Activated naive CD8-positive, alpha-beta T cell (primary cell): Measurements from ENCODE around the gene PNMA1.

Source experiments
- H3K27ac Mint-ChIP-seq: one replicate; pipeline ENCODE4 v1.8.0; 2021; ENCODE audit warnings: mixed read lengths
- H3K27me3 Mint-ChIP-seq: one replicate; pipeline ENCODE4 v1.8.0; 2021; ENCODE audit warnings: mixed read lengths
- H3K36me3 Mint-ChIP-seq: one replicate; pipeline ENCODE4 v1.8.0; 2021; ENCODE audit warnings: mixed read lengths
- H3K4me1 Mint-ChIP-seq: one replicate; pipeline ENCODE4 v1.8.0; 2021; ENCODE audit warnings: low read depth, mixed read lengths
- H3K4me3 Mint-ChIP-seq: one replicate; pipeline ENCODE4 v1.8.0; 2021; ENCODE audit warnings: mild to moderate bottlenecking, mixed read lengths
- H3K9me3 Mint-ChIP-seq: one replicate; pipeline ENCODE4 v1.8.0; 2021; ENCODE audit warnings: low read depth, mixed read lengths

PNMA1 gene

GRCh38 chr14:73753887-73754795, 40.0 kb upstream of the PNMA1 start:
- H3K4me1 Mint-ChIP-seq: peaks cover 93% of the 10 kb centered on the region
- H3K36me3 Mint-ChIP-seq: no peaks in the 10 kb centered on the region
- peak overlapping the region; percentile 92 for H3K4me3 Mint-ChIP-seq
- H3K9me3 Mint-ChIP-seq: no peaks in the 10 kb centered on the region
- peak overlapping the region; percentile 97 for H3K27ac Mint-ChIP-seq
- no peaks in the 10 kb centered on the region for H3K27me3 Mint-ChIP-seq

GRCh38 chr14:73753124-73753886, 39.1 kb upstream of the PNMA1 start:
- Mint-ChIP-seq H3K27ac (peak overlapping the region; percentile 97), H3K27me3 (no peaks in the 10 kb centered on the region), H3K9me3 (no peaks in the 10 kb centered on the region), H3K36me3 (no peaks in the 10 kb centered on the region), H3K4me3 (peak overlapping the region; percentile 92), H3K4me1 (peaks cover 97% of the 10 kb centered on the region)

GRCh38 chr14:73752297-73752992, 38.3 kb upstream of the PNMA1 start:
- H3K4me1 Mint-ChIP-seq: peaks cover 97% of the 10 kb centered on the region
- peak overlapping the region; percentile 92 for H3K4me3 Mint-ChIP-seq
- H3K27ac Mint-ChIP-seq: peak overlapping the region; percentile 97
- no peaks in the 10 kb centered on the region for H3K27me3 Mint-ChIP-seq
- no peaks in the 10 kb centered on the region for H3K36me3 Mint-ChIP-seq
- no peaks in the 10 kb centered on the region for H3K9me3 Mint-ChIP-seq

- Mint-ChIP-seq H3K36me3 (no peaks in the 10 kb centered on the region), H3K27me3 (no peaks in the 10 kb centered on the region), H3K4me1 (peaks cover 96% of the 10 kb centered on the region), H3K27ac (peak overlapping the region; percentile 97), H3K9me3 (no peaks in the 10 kb centered on the region), H3K4me3 (peak overlapping the region; percentile 23)
These were observed 37.0 kb upstream of the PNMA1 start for GRCh38 chr14:73751157-73751691.

- Mint-ChIP-seq H3K4me3 (peak overlapping the region; percentile 10), H3K36me3 (no peaks in the 10 kb centered on the region), H3K4me1 (peaks cover 94% of the 10 kb centered on the region), H3K27ac (peak overlapping the region; percentile 97), H3K27me3 (no peaks in the 10 kb centered on the region), H3K9me3 (no peaks in the 10 kb centered on the region)
These were observed 36.3 kb upstream of the PNMA1 start for GRCh38 chr14:73750531-73750901.

- H3K27ac Mint-ChIP-seq: peak overlapping the region; percentile 97
- H3K27me3 Mint-ChIP-seq: no peaks in the 10 kb centered on the region
- no peaks in the 10 kb centered on the region for H3K9me3 Mint-ChIP-seq
- H3K4me1 Mint-ChIP-seq: peaks cover 94% of the 10 kb centered on the region
- no peaks in the 10 kb centered on the region for H3K36me3 Mint-ChIP-seq
- peak overlapping the region; percentile 10 for H3K4me3 Mint-ChIP-seq
These were observed 35.7 kb upstream of the PNMA1 start for GRCh38 chr14:73749706-73750530.

- no peaks in the 10 kb centered on the region for H3K9me3 Mint-ChIP-seq
- H3K4me3 Mint-ChIP-seq: peak overlapping the region; percentile 60
- no peaks in the 10 kb centered on the region for H3K27me3 Mint-ChIP-seq
- no peaks in the 10 kb centered on the region for H3K36me3 Mint-ChIP-seq
- H3K27ac Mint-ChIP-seq: peak overlapping the region; percentile 59
- H3K4me1 Mint-ChIP-seq: peaks cover 94% of the 10 kb centered on the region
These were observed 34.7 kb upstream of the PNMA1 start for GRCh38 chr14:73748858-73749357.

- Mint-ChIP-seq H3K27me3 (no peaks in the 10 kb centered on the region), H3K4me1 (peaks cover 94% of the 10 kb centered on the region), H3K4me3 (peak overlapping the region; percentile 33), H3K9me3 (no peaks in the 10 kb centered on the region), H3K36me3 (no peaks in the 10 kb centered on the region), H3K27ac (peak overlapping the region; percentile 82)
These were observed 33.4 kb upstream of the PNMA1 start for GRCh38 chr14:73747379-73748211.

GRCh38 chr14:73746520-73747378, 32.6 kb upstream of the PNMA1 start:
- Mint-ChIP-seq H3K36me3 (no peaks in the 10 kb centered on the region), H3K27me3 (no peaks in the 10 kb centered on the region), H3K9me3 (no peaks in the 10 kb centered on the region), H3K27ac (peak overlapping the region; percentile 82), H3K4me3 (peak overlapping the region; percentile 33), H3K4me1 (peaks cover 94% of the 10 kb centered on the region)

GRCh38 chr14:73745571-73746519, 31.7 kb upstream of the PNMA1 start:
- peak overlapping the region; percentile 93 for H3K27ac Mint-ChIP-seq
- H3K4me1 Mint-ChIP-seq: peaks cover 95% of the 10 kb centered on the region
- no peak overlapping the region for H3K4me3 Mint-ChIP-seq
- no peaks in the 10 kb centered on the region for H3K9me3 Mint-ChIP-seq
- H3K27me3 Mint-ChIP-seq: no peaks in the 10 kb centered on the region
- H3K36me3 Mint-ChIP-seq: no peaks in the 10 kb centered on the region

GRCh38 chr14:73744874-73745529, 30.8 kb upstream of the PNMA1 start:
- Mint-ChIP-seq H3K4me1 (peaks cover 95% of the 10 kb centered on the region), H3K4me3 (peak overlapping the region; percentile 65), H3K9me3 (no peaks in the 10 kb centered on the region), H3K27me3 (no peaks in the 10 kb centered on the region), H3K36me3 (no peaks in the 10 kb centered on the region), H3K27ac (peak overlapping the region; percentile 93)
